GM18861 (cell line): ENCODE data around the gene CHST11.
"Not testable (repeated sequence)": the region's sequence is repeated elsewhere in the genome, so short reads cannot be mapped to it uniquely, and the experiment has no call there.

Source experiments
- ATAC-seq: cut with Tn5 transposase; IDR thresholded peaks from one replicate; pipeline ENCODE4 v1.9.1; 2021; ENCODE audit not compliant: unreplicated experiment

CHST11 gene

DNA sequence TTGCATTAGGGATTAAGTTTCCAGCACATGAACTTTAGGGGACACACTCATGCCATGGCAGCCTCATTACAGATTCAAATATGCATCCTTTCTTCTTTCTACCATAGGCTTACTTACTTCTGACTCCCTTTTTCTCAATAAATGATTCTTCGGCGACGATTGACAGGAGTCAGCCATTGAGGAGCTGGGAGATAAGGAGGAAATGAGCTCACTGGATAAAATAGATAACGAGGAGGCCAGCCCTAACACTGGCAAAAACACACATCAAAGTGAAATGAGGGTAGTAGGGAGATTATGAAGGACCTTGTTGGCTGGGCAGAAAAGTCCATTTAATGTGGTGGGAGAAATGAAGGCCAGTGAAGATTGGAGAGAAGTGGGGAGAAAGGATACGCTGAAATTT, 329.1 kb downstream of the CHST11 start:
- ATAC-seq, result no peak

DNA sequence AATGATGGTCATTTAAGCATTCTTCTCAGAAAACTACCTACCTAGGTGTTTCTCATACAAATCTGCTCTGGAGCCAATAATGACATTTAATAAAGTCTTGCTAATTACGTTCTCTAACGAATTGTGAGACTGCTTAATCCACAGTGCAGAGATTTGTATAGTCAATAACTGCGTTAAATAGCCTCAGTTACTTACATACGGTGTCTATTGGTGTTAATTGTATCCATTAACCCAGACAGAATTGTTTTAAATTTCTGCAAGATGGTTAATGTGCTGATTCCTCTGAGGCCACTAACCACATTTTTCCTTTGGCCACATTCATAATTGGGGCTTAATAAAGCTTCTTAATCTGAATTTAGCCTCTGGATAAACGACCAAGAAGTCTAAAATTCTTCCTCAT, 329.6 kb downstream of the CHST11 start:
- no peak for ATAC-seq

DNA sequence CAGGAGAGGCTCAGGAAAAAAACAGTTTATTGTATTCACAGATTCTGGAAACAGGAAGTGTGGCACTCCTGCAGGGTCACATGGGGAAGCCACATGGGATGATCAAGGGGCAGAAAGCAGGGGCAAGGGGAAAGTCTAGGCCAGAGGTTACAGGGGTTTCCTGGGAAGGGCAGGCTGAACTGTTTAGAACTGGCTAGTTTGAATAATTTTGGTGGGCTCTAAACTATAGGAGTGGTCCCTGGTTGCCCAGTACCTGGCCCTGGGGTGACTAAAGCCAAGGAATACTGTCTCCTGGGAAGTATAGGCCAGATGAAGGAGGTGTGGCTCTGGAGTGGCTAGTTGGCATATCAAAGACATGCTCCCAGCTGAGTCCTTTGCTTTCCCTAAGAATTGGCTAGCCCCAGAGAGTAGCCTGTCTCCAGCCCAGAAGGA, 332.1 kb downstream of the CHST11 start:
- no peak for ATAC-seq

DNA sequence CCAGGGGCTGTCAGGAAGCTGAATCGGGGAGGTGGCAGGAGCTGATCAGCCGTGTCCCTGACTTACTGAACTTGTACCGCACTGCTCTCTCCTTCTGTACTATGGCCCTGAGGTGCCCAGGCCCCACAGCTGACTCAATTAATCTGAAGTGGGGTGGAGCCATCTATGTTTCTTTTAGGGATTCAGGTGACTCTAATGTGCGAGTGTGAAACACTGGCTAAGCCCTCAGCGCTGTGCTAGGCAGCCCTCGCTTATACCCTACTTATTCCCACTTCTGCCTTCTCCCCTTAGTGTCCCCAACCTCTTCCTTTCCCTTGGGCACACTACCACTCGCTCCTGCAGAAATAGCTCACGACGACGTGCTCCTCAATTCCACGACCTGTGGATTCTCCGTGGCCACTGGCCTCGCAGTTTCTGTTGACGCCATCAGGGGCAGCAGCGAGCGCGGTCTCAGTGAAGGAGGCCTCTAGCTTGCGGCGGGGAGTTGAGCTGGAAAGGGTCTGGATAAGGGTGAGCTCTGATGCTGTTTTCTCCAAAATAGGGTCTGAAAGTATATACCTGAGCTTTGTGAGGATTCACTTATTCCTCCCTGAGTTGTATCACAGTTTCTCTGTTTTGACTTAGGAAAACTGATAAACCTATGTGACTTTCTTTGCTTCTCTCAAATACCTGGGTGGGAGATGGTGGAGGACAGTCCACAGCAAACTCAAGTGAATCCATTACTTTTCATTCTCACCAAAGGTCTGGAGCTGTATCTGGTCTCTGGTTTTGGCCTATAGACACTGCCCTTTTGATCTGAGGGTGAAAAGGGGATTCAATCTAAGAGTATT, 333.8 kb downstream of the CHST11 start:
- ATAC-seq, result no peak

DNA sequence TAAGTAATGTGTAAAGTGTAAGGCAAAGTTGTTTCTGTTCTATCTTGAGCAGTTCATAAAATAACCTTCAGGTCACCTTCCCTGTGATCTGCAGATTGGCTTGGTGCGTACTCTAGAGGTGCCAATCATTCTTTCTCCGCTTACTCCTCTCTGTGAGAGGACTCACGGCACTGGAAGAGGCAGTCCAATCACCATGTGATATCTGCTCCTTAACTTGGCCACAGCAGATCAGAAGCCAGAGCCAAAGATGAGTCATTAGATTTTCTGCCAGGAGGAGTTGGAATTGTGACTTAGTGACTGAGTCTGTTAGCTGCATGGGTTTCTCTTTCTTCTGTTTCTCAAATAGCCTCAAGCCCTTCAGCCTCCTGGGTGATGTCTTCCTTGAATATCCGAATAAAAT, 335.8 kb downstream of the CHST11 start:
- no peak for ATAC-seq

DNA sequence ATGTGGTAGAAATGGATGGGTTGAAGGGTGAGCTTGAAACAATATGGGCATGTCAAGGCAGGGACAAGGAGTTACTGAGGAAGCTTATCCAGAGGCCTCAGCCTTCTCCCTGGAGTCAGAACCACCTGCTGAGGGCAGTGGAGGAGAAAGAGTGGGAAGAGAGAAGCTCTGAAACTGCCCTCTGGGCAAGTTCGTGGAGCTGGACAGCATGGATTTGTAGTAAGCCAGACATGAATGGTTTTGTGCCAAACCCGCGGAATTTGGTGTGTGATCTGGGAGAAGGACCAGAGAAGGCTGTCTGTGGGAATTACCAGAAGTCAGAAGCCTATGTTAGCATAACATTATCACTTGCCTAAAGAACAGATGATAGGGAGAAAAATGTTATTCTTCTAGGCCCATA, 336.5 kb downstream of the CHST11 start:
- ATAC-seq, result no peak

DNA sequence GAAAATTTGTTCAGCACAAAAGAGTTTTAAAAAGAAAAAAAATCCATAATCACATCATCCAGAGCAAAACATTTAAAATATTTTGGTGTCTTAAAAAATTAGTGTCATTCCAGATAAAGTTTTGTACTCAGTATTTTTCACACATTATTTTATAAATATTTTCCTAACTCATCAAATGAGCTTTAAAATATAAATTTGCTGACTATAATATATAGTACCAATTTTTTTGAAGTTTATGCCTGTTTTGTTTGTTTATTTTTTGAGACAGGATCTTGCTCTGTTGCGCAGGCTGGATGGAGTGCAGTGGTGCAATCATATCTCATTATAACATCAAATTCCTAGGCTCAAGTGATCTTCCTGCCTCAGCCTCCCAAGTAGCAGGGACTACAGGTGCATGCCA, 337.2 kb downstream of the CHST11 start:
- ATAC-seq, result no peak

DNA sequence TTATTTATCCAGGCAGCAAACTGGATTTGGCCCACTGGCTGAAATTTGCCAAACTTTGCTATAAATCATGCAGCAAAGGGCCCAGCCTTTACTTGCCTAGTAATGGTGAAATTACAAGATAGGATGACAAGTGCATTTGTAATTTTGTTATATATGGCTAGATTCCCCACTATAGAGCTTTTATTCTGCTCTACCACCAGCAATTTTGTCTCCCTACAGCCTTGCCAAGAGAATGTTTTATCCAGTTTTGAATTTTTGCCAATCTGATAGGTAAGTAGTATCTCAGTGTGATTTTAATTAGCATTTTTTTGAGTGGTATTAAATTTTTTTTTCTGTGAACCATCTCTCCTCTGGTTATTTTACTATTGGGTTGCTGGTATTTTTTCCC, 339.7 kb downstream of the CHST11 start:
- no peak for ATAC-seq

DNA sequence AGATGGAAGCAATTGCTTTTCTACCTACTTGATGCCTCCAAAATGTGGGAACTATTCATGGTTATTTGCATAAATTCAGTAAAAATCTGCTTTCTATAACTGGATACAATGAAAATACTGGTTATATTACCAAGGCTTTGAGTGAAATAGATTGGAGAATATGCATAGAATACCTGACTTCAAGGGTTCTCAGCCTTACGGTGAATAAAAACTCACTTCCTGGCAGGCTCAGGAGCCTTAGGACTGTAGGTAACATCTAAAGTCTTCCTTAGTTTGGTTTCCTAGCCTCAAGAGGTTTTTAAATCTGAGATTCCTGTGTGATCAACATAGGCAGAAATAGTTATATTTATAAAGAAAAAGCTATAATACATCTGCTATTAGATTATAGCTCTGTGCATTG, 342.7 kb downstream of the CHST11 start:
- no peak for ATAC-seq

DNA sequence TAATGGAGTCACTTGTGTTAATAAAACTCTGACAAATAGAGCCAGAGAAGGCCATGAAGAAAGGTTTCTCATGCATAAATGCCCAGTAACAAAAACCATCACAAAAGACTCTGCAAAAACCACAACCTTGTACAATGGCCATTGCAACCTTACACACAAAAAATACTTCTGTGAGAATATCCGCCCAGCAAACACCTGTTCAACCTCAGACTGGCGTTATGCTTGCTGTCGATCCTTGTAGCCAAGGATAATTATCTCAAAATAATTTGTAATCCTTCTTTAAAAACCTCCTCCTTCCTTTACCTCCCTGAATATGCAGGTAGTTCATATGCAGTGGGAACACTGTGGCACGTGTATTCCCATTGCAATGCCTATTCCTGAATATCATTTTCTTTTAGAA, 344.3 kb downstream of the CHST11 start:
- no peak for ATAC-seq

DNA sequence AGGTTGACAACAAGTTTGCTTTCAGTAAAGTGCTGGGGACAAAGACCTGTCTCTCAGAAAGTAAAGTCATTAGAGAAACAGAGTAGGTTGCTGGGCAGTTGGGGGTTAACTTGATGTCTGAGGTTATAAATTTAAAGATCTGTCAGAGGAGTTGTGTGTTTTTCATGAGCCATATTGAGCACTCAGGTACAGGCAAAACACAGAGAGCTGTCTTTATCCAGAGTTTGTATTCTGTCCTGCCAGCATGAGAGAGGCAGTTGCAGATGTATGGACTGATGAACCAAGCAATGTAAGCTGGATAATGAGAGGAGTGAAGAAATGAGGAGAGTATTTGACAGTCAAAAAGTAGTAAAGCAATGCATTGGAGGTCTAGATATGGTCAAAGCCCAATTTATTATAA, 344.7 kb downstream of the CHST11 start:
- ATAC-seq, result no peak

DNA sequence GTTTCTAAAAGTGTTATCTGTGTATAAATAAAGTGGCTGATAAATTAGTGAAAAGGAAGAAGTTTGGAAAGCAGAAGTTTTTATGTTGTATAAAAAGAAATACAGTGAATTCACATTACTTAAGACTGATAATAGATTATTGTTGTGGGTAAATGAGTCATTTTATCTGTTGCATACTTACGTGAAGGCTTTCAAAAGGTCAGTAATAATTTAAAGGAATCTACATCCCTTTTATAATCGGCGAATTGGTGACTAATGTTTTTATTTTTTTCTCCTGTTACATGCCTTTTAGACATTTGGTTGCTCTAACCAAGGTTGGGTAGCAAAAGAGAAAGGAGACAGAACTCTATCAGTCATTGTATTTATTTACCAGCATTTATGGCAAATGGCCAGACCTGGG, 345.5 kb downstream of the CHST11 start:
- ATAC-seq, result no peak

DNA sequence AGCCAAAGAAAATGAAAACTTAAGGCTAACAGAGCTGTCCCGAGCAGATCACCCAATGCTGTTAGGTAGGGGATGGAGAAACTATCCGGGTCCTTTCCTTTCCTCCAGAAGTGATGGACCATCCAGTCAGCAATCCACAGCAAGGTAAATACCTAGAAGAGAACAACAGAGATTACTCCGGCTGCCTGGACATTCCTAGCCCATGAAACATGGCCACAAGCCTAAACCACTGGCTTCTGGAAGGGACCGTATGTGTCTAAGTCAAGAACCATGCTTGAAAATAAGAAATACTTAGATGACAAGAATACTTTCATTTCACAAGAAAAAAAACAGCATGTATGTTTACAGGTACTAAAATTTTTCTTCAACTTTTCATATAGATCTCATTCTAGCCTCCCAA, 348.4 kb downstream of the CHST11 start:
- ATAC-seq, result no peak

DNA sequence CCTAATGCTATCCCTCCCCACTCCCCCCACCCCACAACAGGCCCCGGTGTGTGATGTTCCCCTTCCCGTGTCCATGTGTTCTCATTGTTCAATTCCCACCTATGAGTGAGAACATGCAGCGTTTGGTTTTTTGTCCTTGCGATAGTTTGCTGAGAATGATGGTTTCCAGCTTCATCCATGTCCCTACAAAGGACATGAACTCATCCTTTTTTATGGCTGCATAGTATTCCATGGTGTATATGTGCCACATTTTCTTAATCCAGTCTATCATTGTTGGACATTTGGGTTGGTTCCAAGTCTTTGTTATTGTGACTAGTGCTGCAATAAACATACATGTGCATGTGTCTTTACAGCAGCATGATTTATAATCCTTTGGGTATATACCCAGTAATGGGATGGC, 349.4 kb downstream of the CHST11 start:
- ATAC-seq, result not testable (repeated sequence)

DNA sequence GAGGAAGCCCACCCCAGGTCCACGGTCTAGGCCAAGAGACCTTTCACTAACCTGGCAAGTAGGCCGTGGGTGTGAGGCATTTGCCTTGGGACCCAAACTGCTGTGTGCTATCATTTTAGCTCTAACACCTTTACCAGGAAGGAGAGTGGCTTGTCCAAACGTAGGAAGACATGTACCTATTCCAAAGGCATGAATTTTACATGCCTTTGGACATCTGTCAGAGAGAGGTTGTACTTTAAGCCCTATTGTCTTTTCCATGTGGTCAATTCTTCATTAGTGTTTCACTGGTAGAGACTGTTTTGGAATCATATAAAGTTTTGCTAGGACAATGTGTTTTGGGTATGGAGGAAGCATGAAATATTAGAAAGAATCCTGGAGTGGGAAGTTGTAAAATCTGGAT, 352.5 kb downstream of the CHST11 start:
- ATAC-seq, result no peak

DNA sequence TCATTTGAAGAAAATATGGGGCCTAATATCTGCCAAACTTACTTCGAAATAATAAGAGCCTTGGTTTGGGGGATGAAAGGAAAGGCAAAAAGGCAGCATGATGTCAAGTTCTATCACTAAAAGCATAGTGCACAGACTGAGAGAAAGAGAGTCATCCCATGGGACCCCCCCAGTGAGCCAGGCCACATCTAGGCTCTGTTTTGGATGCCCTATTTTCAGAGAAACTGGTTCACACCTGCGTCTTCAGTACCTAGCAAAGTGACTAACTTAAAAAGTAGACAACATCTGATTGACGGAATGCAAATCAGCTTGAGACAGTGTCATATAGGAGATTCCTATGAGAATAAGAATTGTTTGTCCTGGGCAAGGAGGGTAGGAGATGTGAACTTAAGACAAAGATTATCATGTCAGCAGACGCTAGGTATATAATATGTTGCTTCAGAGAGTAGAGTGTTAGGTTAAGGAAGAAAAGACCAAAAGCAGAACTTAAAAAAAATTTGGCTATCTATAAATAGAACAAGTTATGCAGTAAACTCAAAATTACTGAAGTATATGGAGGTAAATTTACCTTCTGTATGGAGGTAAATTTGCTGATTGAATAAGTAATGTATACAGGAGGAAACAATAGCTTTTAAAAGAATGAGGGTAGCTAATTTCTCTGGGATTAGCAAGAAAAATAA, 353.1 kb downstream of the CHST11 start:
- ATAC-seq, result no peak
